Ovary (tissue), 3 donors: ENCODE measurements around the gene NUBPL.

ENCODE experiments used
- EP300 ChIP-seq: sonication (generic); formaldehyde crosslinking; IDR thresholded peaks from one replicate; pipeline ENCODE4 v1.6.1; 2017; ENCODE audit warnings: antibody characterized with exemption
- POLR2A ChIP-seq: fragments of 450-650 bp; IDR thresholded peaks from one replicate; pipeline ENCODE4 v1.6.1; 2017; ENCODE audit warnings: antibody characterized with exemption, mild to moderate bottlenecking, moderate library complexity
- TF ChIP-seq, protein P1 (sequence below), 3 donors: fragments of 450-650 bp in 2 of 3; fragments of 200-600 bp in 1 of 3; IDR thresholded peaks; one replicate each; pipeline versions ENCODE4 v1.5.1 to v1.8.0; 2016 to 2022; ENCODE audit warnings: antibody characterized with exemption in 3 of 3, mild to moderate bottlenecking in 1 of 3
- donor health status: DM: no; HTN: no; CAD: no.

DNA sequence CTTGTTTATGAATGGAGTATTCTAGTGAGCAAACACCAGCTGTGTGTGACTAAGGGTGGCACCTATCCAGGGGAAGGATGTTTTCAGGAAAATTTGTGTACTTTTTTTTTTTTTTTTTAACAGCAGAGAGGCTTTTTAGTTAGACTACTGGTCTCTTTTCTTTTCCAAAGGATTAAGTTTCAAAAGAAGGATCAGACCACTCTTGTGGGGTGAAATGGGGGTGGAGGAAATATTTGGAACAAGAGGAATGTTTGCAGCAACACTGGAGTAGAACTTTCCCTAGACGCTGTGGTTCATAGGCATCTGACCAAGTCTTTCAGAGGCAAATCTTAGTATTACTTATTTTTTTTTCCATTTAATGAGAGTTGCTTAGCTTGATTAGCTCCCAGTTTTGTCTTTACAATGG is 21.1 kb downstream of the NUBPL start:
- TF ChIP-seq POLR2A (no peak), EP300 (no peak)
- TF ChIP-seq, protein P1, sequence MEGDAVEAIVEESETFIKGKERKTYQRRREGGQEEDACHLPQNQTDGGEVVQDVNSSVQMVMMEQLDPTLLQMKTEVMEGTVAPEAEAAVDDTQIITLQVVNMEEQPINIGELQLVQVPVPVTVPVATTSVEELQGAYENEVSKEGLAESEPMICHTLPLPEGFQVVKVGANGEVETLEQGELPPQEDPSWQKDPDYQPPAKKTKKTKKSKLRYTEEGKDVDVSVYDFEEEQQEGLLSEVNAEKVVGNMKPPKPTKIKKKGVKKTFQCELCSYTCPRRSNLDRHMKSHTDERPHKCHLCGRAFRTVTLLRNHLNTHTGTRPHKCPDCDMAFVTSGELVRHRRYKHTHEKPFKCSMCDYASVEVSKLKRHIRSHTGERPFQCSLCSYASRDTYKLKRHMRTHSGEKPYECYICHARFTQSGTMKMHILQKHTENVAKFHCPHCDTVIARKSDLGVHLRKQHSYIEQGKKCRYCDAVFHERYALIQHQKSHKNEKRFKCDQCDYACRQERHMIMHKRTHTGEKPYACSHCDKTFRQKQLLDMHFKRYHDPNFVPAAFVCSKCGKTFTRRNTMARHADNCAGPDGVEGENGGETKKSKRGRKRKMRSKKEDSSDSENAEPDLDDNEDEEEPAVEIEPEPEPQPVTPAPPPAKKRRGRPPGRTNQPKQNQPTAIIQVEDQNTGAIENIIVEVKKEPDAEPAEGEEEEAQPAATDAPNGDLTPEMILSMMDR (IDR thresholded peaks at IDR 0.05) = no peak
